DMS79 (cell line): ENCODE measurements around the gene SOX9.
"Not testable (repeated sequence)": the region's sequence is repeated elsewhere in the genome, so short reads cannot be mapped to it uniquely, and the experiment has no call there.

ENCODE experiments used
- DNase-seq: peaks from one replicate; lab custom pipeline; 2025; lab: John Stamatoyannopoulos, UW

The SOX9 gene

GRCh38 chr17:72111336-72111923 is 9.4 kb upstream of the SOX9 start:
- no peak for DNase-seq

GRCh38 chr17:72111926-72112325 is 8.9 kb upstream of the SOX9 start:
- not testable (repeated sequence) for DNase-seq

GRCh38 chr17:72113751-72114150 is 7.1 kb upstream of the SOX9 start:
- DNase-seq: no peak

DNA sequence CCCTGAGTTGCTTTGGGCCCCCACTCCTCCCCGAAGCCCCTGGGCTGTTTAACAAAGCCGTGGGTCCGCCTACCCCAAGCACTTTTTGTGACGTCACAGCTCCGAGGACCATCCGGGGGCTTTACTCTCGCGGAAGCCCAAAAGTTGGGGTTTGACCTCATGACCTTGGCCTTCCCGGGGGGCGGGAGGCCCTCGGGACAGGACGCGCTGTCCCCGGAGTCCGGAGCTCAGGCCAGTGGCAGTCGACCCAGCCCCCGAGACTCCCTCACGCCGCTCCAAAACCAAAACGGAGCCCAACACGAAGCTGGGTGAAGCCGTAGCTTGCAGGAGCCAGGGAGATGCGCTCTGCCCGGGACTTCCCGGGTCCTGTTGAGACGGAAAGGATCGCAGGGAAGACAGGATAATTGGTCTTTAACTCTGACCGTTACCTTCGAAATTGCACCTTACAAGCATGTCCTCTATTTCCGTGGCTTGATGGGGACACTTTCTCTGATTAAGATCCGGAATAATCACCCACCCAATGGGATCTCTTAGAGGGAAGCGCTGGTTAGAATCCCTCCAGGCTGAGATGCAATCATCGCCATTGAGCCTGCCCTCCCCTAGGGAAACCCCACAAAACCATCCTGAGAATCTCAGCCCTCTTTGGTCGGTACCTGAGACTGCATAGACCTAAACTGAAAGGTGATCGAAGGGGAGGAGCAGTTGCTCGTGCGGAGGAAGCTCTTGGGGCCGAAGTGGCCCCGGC is 4.9 kb upstream of the SOX9 start:
- no peak for DNase-seq

GRCh38 chr17:72116661-72117521 is 3.9 kb upstream of the SOX9 start:
- no peak for DNase-seq

DNA sequence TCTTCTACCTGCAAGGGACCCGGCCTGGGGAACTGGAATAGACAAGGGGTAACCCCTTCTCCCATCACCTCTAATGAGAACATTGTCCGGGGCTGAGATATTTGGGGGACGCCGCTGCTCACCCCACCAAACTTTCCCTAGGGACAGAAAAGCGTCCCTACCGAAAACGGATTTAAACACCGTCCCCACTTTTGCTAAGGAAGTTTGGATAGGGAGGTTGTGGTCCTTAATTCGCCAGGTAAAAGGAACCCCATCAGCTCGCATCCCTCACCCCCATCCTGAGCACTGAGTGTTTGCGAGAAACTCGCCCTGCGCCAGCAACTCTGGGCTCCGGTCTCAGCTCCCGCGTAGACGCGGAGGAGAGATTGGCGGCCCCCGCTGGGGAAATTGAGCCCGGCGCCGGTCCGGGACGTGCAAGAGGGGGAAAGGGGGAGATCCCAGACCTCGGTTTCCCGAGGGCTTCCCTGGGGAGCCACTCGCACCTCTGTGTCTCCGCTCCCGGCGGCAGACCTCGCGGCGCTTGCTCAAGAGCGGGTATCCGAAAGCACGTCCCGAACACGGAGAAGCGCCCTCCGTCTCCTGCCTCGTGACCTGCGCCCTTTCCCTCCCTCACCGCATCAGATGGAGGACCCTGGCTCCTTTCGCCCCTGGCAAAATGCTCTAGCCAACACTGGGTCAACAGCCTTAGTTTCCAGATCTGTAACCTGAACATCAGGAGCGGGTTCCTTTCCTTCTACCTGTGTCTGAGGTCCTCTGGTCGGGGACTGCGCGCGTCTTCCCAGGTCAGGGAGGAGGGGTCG is 3.1 kb upstream of the SOX9 start:
- no peak for DNase-seq

DNA sequence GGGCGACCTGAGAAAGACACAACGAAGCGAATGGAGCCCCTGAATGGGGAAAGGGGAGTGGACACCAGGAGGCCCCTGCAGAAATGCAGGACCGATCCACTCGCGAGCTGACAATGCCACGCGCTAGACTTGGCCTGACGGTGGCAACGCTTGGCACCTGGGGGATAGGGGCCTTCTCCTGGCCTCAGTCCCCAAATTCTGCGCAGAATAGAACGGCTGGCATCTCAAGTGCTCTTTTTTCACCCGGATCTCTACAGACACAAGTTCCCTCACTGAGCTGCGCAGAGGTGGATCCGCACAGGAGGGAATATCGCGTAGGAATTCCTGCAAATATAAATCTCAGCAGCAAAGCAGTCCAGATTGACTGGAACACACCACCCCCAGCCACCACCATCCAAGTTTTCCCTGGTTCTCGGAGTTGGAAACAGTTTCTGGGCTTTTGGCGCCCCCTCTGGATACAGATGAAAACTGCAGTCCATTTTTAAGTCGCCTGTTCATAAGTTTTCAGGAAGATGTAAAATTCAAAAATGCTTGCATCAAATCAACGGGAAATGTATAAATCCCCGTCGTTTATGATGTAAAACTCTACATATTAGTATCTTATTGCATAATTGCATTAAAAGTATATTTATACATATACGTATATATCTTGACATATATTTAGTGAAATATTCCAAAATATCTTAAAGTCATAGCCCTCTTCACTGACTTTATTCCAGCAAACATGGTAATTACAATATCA is 2.3 kb upstream of the SOX9 start:
- DNase-seq: no peak

DNA sequence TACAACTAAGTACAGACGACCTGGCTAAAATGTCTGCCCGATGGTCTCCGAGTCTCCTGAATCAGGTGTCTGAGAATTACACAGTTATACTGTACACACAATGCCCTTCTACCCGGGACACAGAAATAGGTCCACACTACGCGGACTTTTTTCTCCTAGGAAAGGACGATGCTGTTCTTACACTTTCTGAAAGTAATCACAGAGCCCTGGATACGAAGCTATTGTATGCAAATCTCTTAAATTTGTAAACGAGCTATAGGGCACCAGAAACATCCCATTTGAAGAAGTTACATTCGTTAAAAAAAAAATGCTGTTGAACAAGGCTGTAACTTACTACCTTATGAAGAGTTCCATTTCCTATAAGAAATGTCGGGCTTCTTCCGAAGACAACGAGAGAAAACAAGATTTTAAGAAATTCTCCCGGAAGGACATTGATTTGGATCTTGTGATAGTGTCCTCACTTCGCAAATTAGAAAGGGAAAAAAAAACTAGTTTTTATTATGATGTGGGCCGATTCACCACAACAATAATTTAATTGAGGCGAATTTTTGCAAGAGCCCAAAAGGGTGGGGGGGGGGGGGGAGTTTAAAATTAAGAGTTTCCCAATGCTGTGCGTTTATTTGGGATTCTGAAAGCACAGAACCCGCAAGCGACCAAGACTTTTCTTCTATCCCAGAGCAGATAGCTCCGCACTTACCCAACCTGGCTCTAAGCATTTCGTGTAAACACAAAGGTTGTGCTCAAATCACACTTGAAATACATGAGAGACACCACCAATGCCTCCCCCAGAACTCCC is 1.5 kb upstream of the SOX9 start:
- no peak for DNase-seq

DNA sequence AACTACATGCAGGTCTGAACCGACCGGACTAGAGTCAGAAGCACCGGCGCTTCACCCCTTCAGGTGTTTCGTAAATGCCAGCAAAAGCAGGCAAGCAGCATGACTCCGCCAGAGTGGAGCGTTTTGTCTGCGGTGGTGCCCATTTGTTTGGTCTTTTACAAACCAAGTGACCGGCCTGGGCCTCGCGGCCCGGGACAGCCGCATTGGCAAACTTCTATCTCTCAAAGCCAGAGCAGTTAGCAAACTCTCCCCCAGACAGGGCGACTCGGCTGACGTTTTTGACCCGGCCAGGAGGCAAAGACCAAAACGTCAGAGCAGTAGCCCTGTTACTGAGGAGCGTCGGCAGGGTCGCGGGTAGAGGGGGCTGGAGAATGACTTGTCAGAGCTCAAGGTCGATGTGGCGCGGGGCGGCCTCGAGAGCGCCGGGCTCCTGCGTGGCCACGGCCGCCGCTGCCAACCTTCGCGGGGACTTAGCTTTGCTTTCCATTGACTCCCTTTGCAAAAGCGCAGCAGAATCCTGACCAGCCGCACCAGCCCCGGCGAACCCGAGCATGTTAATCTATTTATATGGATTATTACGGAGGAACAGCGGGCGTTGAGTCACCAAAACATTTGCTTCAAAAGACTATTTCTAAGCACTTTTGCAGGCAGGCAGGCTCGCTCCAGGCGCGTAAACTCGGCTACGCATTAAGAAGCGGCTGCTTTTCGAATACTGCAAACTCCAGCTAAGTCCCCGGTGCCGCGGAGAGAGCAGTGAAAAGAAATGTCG is 763 bp upstream of the SOX9 start:
- peak; percentile 3 for DNase-seq

DNA sequence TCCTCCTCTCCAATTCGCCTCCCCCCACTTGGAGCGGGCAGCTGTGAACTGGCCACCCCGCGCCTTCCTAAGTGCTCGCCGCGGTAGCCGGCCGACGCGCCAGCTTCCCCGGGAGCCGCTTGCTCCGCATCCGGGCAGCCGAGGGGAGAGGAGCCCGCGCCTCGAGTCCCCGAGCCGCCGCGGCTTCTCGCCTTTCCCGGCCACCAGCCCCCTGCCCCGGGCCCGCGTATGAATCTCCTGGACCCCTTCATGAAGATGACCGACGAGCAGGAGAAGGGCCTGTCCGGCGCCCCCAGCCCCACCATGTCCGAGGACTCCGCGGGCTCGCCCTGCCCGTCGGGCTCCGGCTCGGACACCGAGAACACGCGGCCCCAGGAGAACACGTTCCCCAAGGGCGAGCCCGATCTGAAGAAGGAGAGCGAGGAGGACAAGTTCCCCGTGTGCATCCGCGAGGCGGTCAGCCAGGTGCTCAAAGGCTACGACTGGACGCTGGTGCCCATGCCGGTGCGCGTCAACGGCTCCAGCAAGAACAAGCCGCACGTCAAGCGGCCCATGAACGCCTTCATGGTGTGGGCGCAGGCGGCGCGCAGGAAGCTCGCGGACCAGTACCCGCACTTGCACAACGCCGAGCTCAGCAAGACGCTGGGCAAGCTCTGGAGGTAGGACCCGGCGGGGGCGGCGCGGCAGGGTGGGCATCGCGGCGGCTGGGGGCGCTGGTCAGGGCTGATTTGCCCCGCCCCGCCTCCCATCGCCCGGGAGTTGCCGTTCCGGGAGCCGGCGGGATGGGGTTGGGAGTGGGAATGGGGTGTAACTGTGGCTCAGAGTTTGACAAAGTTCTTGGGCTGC is 567 bp downstream of the SOX9 start:
- DNase-seq: no peak

- peak; percentile 3 for DNase-seq
These were observed 1.4 kb downstream of the SOX9 start for GRCh38 chr17:72122010-72122764.

DNA sequence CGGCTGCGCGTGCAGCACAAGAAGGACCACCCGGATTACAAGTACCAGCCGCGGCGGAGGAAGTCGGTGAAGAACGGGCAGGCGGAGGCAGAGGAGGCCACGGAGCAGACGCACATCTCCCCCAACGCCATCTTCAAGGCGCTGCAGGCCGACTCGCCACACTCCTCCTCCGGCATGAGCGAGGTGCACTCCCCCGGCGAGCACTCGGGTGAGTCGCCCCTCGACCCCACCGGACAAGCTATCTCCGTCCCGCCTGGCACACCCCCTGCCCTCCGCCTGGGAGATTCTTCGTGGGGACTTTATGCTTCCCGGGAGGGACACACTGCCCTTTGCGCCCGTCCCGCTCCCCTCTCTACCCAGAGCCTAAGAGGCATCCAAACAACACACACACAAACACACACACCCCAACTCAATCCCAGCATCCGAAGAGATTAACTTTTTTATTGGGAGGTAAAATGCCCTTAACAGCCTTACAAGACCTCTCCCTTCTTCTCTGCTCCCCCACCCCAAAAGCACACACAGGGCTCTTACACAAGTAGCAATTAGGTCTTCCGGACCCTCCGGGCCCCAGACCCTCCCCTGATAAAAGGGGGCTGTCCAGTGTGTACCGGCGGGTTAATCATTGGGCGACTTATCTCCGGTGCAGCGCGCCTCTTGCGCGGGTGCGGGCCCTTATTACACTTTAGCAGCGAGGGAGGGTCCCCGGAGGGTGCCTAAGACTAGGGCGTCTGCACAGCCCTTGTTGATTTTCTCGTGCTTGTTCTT is 2.1 kb downstream of the SOX9 start:
- peak; percentile 28 for DNase-seq

GRCh38 chr17:72123530-72124437 is 3.0 kb downstream of the SOX9 start:
- DNase-seq: no peak

GRCh38 chr17:72124438-72124775 is 3.6 kb downstream of the SOX9 start:
- no peak for DNase-seq

DNA sequence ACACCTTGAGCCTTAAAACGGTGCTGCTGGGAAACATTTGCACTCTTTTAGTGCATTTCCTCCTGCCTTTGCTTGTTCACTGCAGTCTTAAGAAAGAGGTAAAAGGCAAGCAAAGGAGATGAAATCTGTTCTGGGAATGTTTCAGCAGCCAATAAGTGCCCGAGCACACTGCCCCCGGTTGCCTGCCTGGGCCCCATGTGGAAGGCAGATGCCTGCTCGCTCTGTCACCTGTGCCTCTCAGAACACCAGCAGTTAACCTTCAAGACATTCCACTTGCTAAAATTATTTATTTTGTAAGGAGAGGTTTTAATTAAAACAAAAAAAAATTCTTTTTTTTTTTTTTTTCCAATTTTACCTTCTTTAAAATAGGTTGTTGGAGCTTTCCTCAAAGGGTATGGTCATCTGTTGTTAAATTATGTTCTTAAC is 4.4 kb downstream of the SOX9 start:
- no peak for DNase-seq

DNA sequence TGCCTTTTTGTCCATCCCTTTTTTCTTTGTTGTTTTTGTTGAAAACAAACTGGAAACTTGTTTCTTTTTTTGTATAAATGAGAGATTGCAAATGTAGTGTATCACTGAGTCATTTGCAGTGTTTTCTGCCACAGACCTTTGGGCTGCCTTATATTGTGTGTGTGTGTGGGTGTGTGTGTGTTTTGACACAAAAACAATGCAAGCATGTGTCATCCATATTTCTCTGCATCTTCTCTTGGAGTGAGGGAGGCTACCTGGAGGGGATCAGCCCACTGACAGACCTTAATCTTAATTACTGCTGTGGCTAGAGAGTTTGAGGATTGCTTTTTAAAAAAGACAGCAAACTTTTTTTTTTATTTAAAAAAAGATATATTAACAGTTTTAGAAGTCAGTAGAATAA is 4.9 kb downstream of the SOX9 start:
- no peak for DNase-seq
